BLaER1 treated with 17β-estradiol and CSF1 and Interleukin-3, amounts not matched to agents 10 nM and 100 nM (cell line): Measurements from ENCODE around the gene TTN.

Source experiments
- H3K27ac ChIP-seq, 11 experiments: shearing (Covaris generic); formaldehyde crosslinking; 2 replicates each; pipeline ENCODE4 v1.8.1; 2022
- H3K27me3 ChIP-seq, 11 experiments: shearing (Covaris generic); formaldehyde crosslinking; 2 replicates each; pipeline ENCODE4 v1.8.1; 2022
- H3K36me3 ChIP-seq, 11 experiments: shearing (Covaris generic); formaldehyde crosslinking; 2 replicates each; pipeline ENCODE4 v1.8.1; 2022
- H3K4me1 ChIP-seq, 10 experiments: shearing (Covaris generic); formaldehyde crosslinking; 2 replicates each; pipeline ENCODE4 v1.8.1; 2022
- H3K4me2 ChIP-seq, 11 experiments: shearing (Covaris generic); formaldehyde crosslinking; 2 replicates each; pipeline ENCODE4 v1.8.1; 2022
- H3K4me3 ChIP-seq, 10 experiments: shearing (Covaris generic); formaldehyde crosslinking; 2 replicates each; pipeline ENCODE4 v1.8.1; 2022
- H3K9ac ChIP-seq, 11 experiments: shearing (Covaris generic); formaldehyde crosslinking; 2 replicates each; pipeline ENCODE4 v1.8.1; 2022
- H3K9me3 ChIP-seq, 11 experiments: shearing (Covaris generic); formaldehyde crosslinking; replicated peaks in 1 of 11; 2 replicates each; pipeline ENCODE4 v1.8.1; 2022
- H4K20me1 ChIP-seq, 11 experiments: shearing (Covaris generic); formaldehyde crosslinking; 2 replicates each; pipeline ENCODE4 v1.8.1; 2022
- Cebpa-rat ChIP-seq, 11 experiments: shearing (Covaris generic); IDR thresholded peaks; 2 replicates each; pipeline ENCODE4 v1.8.1; 2022

Gene TTN

GRCh38 chr2:178478439-178479274, 328.6 kb downstream of the TTN start, which contains the start of gene FKBP7:
Gene FKBP7 (minus strand): TSS chr2:178478600. CDS start chr2:178478499, 101 bp downstream.
- Histone ChIP-seq H3K27ac (peak within 1 kb of the TSS; percentile 80 to 93 (median 86)), H4K20me1 (peaks cover 3 to 29% (median 25%) of the 10 kb centered on the region in 11 experiments; a peak in 15 of 22 replicates), H3K9ac (peak within 1 kb of the TSS; percentile 84 to 91 (median 88)), H3K4me3 (peak within 1 kb of the TSS; percentile 74 to 91 (median 86)), H3K9me3 (no peaks in the 10 kb centered on the region), H3K4me1 (peaks cover 26 to 57% (median 39%) of the 10 kb centered on the region in 10 experiments), H3K27me3 (no peaks in the 10 kb centered on the region), H3K36me3 (peaks cover 0 to 4% (median 0%) of the 10 kb centered on the region in 11 experiments; a peak in 2 of 22 replicates), H3K4me2 (peak within 1 kb of the TSS; percentile 82 to 99 (median 89))
- no peak for TF ChIP-seq Cebpa-rat (IDR thresholded peaks at IDR 0.05)

- Histone ChIP-seq H3K27ac (peak overlapping the region; percentile 80 to 93 (median 86); a peak in 21 of 22 replicates), H3K27me3 (no peaks in the 10 kb centered on the region), H3K36me3 (peaks cover 0 to 4% (median 0%) of the 10 kb centered on the region in 11 experiments; a peak in 3 of 22 replicates), H3K4me1 (peaks cover 26 to 54% (median 38%) of the 10 kb centered on the region in 10 experiments), H3K4me3 (peak overlapping the region; percentile 74 to 91 (median 86)), H3K4me2 (peak overlapping the region; percentile 82 to 99 (median 89)), H3K9me3 (no peaks in the 10 kb centered on the region), H3K9ac (peak overlapping the region; percentile 84 to 91 (median 88)), H4K20me1 (peaks cover 0 to 23% (median 19%) of the 10 kb centered on the region in 11 experiments; a peak in 15 of 22 replicates)
- TF ChIP-seq Cebpa-rat (IDR thresholded peaks at IDR 0.05) = no peak
These were observed 329.1 kb downstream of the TTN start for GRCh38 chr2:178478130-178478438.

GRCh38 chr2:178477443-178478129, 329.6 kb downstream of the TTN start:
- peaks cover 0 to 4% (median 0%) of the 10 kb centered on the region in 11 experiments; a peak in 3 of 22 replicates for H3K36me3 ChIP-seq
- peaks cover 0 to 18% (median 14%) of the 10 kb centered on the region in 11 experiments; a peak in 14 of 22 replicates for H4K20me1 ChIP-seq
- H3K9me3 ChIP-seq = no peaks in the 10 kb centered on the region
- peak overlapping the region; percentile 74 to 91 (median 86) for H3K4me3 ChIP-seq
- H3K9ac ChIP-seq = peak overlapping the region; percentile 84 to 91 (median 88); a peak in 21 of 22 replicates
- peaks cover 23 to 49% (median 34%) of the 10 kb centered on the region in 10 experiments for H3K4me1 ChIP-seq
- peak overlapping the region; percentile 80 to 93 (median 86); a peak in 21 of 22 replicates for H3K27ac ChIP-seq
- peak overlapping the region; percentile 82 to 99 (median 89) for H3K4me2 ChIP-seq
- H3K27me3 ChIP-seq = no peaks in the 10 kb centered on the region
- no peak for TF ChIP-seq Cebpa-rat (IDR thresholded peaks at IDR 0.05)

- H3K4me3 ChIP-seq = peak overlapping the region in 1 of 10 experiments; percentile 74; a peak in 2 of 20 replicates
- H3K9ac ChIP-seq = no peak overlapping the region
- no peak for TF ChIP-seq Cebpa-rat (IDR thresholded peaks at IDR 0.05)
- H3K27ac ChIP-seq = no peak overlapping the region
- peaks cover 0 to 7% (median 4%) of the 10 kb centered on the region in 11 experiments; a peak in 12 of 22 replicates for H4K20me1 ChIP-seq
- H3K4me1 ChIP-seq = peaks cover 12 to 38% (median 23%) of the 10 kb centered on the region in 10 experiments
- H3K9me3 ChIP-seq = no peaks in the 10 kb centered on the region
- no peaks in the 10 kb centered on the region for H3K27me3 ChIP-seq
- peaks cover 0 to 11% (median 0%) of the 10 kb centered on the region in 11 experiments; a peak in 6 of 22 replicates for H3K36me3 ChIP-seq
- H3K4me2 ChIP-seq = peak overlapping the region in 10 of 11 experiments; percentile 82 to 99 (median 89); a peak in 18 of 22 replicates
These were observed 330.7 kb downstream of the TTN start for GRCh38 chr2:178476477-178476876.
